Measurements from ENCODE around the gene NSD1.

The NSD1 gene

DNA sequence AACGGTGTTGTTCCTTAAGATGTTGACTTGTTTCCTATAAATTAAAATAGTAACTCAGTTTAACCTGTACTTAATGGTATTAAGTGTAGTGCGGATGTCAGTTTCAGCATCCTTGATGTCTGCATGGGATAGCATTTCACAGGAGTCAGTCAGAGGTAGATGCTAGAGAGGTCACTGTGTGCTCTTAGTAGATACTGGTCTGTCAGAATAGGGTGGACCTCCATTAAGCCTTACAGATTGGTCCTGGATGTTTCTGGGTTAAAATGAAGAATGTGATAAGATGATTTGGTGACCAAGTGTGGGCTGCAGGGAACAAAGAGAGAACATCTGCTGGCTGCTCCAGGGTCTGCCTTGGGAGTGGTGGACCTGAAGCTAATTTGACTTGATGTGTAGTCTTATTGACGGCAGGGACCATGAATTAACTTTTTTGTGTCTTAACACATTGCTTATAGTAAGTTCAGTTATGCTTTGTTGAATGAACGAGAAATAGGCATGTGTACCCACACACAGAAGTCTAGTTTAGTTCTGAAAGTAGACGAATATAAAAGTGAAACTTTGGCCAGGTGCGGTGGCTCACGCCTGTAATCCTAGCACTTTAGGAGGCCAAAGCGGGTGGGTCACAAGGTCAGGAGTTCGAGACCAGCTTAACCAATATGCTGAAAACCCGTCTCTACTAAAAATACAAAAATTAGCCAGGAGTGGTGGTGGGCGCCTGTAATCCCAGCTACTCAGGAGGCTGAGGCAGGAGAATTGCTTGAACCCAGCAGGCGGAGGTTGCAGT is 157.4 kb downstream of the NSD1 start:
- DNase-seq (ENCODE audit: low spot score) = no peak

DNA sequence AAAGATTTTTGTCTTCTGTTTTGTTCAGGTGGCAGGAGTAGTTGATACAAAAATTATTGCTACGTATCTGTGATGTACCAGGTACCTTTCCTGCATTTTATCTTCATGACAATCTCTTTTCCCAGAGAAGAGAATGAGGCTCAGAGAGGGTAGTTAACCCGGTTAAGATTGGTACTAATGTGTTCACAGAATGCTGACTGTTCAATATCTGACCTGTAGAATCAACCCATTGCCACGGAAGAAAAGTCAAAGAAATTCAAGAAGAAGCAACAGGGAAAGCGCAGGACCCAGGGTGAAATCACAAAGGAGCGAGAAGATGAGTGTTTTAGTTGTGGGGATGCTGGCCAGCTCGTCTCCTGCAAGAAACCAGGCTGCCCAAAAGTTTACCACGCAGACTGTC is 158.2 kb downstream of the NSD1 start:
- no peak for DNase-seq (ENCODE audit: low spot score)

- DNase-seq (ENCODE audit: low spot score) = no peak
These were observed 160.4 kb downstream of the NSD1 start for GRCh38 chr5:177293819-177294581.

DNA sequence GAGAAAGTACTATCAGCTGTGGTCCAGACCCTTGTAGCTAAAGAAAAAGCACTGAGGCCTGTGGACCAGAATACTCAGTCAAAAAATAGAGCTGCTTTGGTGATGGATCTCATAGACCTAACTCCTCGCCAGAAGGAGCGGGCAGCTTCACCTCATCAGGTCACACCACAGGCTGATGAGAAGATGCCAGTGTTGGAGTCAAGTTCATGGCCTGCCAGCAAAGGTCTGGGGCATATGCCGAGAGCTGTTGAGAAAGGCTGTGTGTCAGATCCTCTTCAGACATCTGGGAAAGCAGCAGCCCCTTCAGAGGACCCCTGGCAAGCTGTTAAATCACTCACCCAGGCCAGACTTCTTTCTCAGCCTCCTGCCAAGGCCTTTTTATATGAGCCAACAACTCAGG is 161.1 kb downstream of the NSD1 start:
- DNase-seq (ENCODE audit: low spot score) = no peak

- DNase-seq (ENCODE audit: low spot score) = no peak
These were observed 162.4 kb downstream of the NSD1 start for GRCh38 chr5:177295924-177296323.

DNA sequence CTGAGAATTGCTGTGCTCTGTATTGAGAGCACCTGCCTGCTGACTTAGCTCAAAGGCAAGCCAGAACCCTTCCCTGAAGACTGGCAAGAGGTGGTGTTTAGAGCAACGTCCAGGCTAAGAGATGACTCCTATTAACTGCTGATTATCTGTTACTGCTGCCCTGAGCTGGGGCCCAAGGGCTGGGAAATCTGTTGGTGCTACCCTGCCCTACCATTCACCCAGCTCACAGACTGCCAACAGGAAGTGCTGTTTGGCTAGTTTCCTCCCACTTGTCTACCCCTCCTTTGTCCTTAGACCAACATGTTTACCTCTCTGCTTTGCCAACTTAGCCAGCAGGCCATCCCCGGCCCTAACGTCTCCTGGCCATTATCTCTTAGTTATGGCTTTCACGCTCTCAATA is 163.0 kb downstream of the NSD1 start:
- no peak for DNase-seq (ENCODE audit: low spot score)

- no peak for DNase-seq (ENCODE audit: low spot score)
These were observed 164.3 kb downstream of the NSD1 start for GRCh38 chr5:177297922-177298321.

GRCh38 chr5:177299697-177300096 is 166.1 kb downstream of the NSD1 start:
- no peak for DNase-seq (ENCODE audit: low spot score)

DNA sequence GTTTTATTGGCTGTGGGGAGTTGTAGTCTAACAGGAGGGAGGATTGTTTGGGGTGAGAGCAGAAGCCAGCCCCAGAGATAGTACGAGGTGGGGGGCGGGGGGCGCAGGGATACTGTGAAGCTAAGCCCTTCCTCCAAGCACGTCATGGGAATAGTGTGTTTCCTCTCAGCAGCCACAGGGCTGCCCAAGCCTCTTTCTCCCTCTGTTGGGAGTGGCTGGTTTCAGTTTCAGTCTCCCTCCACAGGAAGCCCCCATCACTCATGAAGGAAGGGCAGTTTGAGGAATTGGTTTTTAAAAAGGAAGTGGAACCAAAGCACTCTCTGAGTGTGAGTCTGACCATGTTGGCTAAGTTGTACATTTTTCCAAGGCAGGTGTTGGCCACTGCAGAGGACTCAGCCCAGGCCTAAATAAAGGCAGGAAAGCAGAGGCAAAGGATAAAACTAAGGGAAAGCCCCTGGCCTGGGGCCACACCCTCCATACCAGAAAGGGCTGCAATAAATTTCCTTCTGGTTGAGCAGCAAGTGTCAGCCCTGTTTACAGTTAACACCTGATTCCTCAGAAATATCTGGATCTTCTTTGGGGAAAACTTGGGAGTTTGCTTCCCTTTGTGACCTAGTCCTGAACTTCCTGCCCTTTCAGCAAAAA is 166.8 kb downstream of the NSD1 start:
- peak; percentile 77 for DNase-seq (ENCODE audit: low spot score)

DNA sequence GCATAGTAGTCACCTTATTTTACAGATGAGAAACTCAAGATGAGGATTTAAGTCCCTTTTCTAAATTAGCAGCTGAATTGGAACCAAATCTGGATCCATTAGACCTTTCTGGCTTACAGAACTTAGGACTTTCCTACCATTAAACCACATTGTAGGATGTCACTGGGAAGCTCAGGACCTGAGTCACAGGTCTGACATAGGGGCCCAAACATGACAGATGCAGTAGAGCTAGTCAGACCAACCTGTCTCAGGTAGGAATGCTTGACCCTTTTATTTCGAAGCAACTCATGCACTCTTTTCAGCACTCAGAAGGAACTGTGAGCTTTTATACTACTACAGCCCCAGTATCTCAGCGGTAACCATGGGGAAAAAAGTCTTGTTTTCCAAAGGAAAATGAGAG is 167.4 kb downstream of the NSD1 start:
- peak; percentile 61 for DNase-seq (ENCODE audit: low spot score)

- peak; percentile 89 for DNase-seq (ENCODE audit: low spot score)
These were observed 168.1 kb downstream of the NSD1 start for GRCh38 chr5:177301503-177302165.

DNA sequence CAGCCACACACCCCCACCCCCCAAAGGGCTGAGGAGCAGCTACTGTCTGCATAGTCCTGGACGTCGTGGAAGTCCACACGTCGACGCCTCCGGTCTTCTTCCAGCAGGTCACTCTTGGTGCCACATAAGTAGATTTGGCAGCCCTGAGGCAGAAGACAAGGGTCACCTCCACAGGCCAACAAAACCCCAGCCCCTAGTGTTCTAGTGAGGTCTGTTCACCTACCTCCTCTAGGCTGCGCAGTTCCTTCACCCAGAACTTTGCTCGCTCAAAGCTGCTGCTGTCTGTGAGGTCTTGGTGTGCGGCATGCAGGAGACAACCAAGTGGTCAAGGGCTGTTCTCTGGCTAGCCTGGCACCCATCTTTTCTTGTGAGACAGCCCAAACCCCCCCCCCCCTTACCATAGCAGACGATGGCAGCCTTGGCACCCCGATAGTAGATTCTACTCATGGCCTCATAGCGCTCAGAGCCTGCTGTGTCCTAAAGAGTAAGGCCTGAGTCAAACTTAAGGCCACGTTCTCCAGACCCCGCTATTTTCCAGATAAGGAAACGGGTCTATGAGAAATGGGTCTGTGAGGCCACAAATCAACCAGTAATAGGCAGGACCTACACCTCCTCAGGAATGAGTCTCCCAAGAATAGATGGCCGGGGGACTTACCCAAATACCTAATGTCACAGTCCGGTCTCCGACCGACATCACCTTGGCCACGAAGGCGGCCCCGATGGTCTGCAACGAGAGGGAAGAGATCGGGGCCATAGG is 169.0 kb downstream of the NSD1 start:
- DNase-seq (ENCODE audit: low spot score) = peak; percentile 22

GRCh38 chr5:177303121-177303924 is 169.8 kb downstream of the NSD1 start, which contains the start of the genes PRELID1 and RAB24:
TSS of gene PRELID1 (plus strand) at chr5:177303799. CDS start at chr5:177303986, 187 bp downstream.
TSS of gene RAB24 (minus strand) at chr5:177303719. CDS start at chr5:177303288, 431 bp downstream.
- peak; percentile 84 for DNase-seq (ENCODE audit: low spot score)

GRCh38 chr5:177303925-177304391 is 170.4 kb downstream of the NSD1 start:
- DNase-seq (ENCODE audit: low spot score) = peak; percentile 17

GRCh38 chr5:177304392-177305119 is 171.0 kb downstream of the NSD1 start:
- DNase-seq (ENCODE audit: low spot score) = peak; percentile 61

DNA sequence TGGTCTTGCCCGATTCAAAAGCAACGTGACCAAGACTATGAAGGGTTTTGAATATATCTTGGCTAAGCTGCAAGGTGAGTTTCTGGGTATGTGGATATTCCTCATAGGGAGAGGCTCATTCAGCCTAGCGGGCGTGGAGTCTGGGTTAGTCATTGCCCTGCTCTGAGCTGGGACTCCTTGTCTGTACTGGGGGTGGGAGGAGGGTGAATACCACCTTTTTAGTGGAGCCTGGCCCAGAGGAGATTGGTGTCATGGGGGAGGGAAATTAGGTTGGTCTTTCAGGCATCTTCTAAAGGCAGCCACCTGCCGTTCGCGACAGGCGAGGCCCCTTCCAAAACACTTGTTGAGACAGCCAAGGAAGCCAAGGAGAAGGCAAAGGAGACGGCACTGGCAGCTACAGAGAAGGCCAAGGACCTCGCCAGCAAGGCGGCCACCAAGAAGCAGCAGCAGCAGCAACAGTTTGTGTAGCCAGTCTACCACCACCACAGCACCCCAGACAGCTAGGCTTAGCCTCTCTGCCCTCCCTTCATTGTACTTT is 172.6 kb downstream of the NSD1 start:
- peak; percentile 39 for DNase-seq (ENCODE audit: low spot score)

DNA sequence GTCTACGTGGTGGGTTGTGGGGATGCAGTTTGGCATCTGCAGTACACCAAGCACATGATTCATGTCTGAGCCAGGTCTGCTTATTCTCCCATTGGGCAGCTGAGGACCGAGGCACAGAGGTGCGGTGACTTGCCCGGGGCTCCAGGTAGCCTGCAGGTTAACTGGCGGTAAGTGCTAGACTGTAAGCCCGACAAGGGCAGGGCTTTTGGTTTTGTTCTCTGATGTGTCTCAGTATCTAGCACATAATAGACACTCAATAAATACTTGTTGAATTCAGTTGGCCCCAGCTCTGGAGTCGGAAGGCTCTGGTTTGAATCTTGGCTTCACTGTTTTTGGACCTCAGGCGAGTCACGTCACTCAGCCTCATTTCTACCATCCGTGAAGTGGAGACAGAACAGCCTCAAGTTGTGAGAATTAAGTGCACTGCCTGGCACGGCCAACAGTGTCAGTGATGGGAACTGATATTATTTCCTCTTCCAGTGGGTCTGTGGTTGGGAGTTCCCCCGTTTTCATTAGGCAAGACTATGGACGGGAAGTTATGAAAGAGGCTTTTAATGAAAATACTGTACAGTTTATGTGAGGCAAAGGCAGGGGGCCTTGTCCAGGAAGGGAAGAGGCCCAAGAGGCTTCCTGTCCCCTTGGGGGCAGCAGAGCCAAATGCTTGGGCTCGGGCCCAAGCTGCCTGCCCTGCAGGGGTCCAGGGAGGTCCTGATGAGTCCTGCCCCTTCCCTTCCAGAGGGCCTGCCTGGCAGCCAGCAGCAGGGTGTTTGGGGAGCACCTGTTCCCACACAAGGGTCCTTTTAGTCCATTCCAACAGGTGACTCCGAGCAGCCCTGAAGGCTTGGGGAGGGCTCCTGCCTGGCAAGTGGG is 173.3 kb downstream of the NSD1 start:
- peak; percentile 8 for DNase-seq (ENCODE audit: low spot score)

Measured in kidney tubule cell (primary cell).